ENCODE results near the gene MTRF1L. TPM values are rescaled to one million over a fixed set of nuclear protein-coding genes. Genes with fewer than 3 reads are reported as not detected.
A peak's percentile ranks its signal among the peaks of the same experiment; 100 is the strongest.
"Not testable (repeated sequence)": the region's sequence is repeated elsewhere in the genome, so short reads cannot be mapped to it uniquely, and the experiment has no call there.

MTRF1L gene
- total RNA-seq, 4 donors from 2014 or later = 17.8 to 24.9 (median 22.5) TPM

DNA sequence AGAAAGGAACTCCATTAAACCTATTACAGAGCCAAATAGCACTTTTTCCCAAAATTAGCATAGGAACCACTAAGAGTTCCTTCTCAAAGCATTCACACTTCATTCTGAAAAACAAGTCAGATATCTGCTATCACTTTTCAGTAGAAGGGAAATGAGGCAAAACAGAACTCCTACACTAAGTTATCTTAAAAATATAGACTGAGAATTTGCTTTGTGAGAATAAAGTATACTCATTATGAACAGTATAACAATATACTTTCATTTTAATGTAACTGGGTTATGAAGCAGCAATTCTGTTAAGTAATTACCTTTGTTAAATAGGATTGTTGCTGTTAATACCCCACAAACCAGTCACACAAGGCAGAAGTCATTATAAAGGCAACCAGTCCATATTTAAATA, 8.7 kb downstream of the MTRF1L start:
- Histone ChIP-seq H3K4me3 (no peak overlapping the region), H3K27ac (no peak overlapping the region), H3K4me1 (peaks cover 0 to 8% of the 10 kb centered on the region in 2 donors), H3K27me3 (no peaks in the 10 kb centered on the region), H3K9me3 (no peaks in the 10 kb centered on the region), H3K36me3 (peaks cover 0 to 47% of the 10 kb centered on the region in 2 donors)
- intact Hi-C loops (cut with DNase I; ENCODE audit: low total_unique reads) = no loop called here
- ATAC-seq (no peak), DNase-seq (no peak)
- in situ Hi-C loops (cut with MboI; ENCODE audit: low sequenced_read_pairs in 4 of 4) = loop anchor here in 1 of 4 donors (25.0 kb wide), 2 partner anchors 1557 to 1743 kb away; partner anchors contain the start of gene SCAF8
- TF ChIP-seq POLR2A (IDR thresholded peaks at IDR 0.05) (no peak), CTCF (IDR thresholded peaks at IDR 0.05 in 4 of 5, conservative IDR thresholded peaks at IDR 0.05 in 1 of 5) (no peak)

- in situ Hi-C loops (cut with MboI; ENCODE audit: low sequenced_read_pairs in 4 of 4) (loop anchor here in 1 of 4 donors (25.0 kb wide), 2 partner anchors 1556 to 1744 kb away; partner anchors contain the start of gene SCAF8), intact Hi-C loops (cut with DNase I; ENCODE audit: low total_unique reads) (no loop called here)
- Histone ChIP-seq H3K27me3 (no peaks in the 10 kb centered on the region), H3K4me3 (no peak overlapping the region), H3K4me1 (peaks cover 0 to 8% of the 10 kb centered on the region in 2 donors), H3K27ac (no peak overlapping the region), H3K36me3 (peaks cover 0 to 47% of the 10 kb centered on the region in 2 donors), H3K9me3 (no peaks in the 10 kb centered on the region)
- TF ChIP-seq CTCF (IDR thresholded peaks at IDR 0.05 in 4 of 5, conservative IDR thresholded peaks at IDR 0.05 in 1 of 5) (no peak), POLR2A (IDR thresholded peaks at IDR 0.05) (no peak)
- DNase-seq (no peak), ATAC-seq (no peak)
Observed at GRCh38 chr6:152993431-152993830, 9.1 kb downstream of the MTRF1L start.

DNA sequence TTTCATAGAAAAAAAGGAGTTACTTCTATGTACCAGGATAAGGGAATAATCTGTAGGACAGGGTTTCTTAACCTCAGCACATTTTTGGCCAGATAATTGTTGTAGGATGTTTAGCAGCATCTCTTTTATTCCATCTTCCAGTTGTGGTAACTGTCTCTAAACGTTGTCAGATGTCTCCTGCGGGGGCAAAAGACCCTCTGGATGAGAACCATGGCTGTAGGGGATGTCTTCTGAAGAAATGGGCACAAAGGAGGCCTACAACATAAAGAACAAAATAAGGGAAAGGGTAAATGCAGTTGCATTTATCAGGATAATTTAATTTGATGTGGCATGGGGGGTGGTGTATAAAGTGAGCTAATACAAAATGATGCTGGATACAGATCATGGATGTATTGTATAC, 15.5 kb downstream of the MTRF1L start:
- ATAC-seq = no peak
- Histone ChIP-seq H3K36me3 (peaks cover 0 to 18% of the 10 kb centered on the region in 2 donors), H3K27ac (no peak overlapping the region)

GRCh38 chr6:152985300-152985699, 17.2 kb downstream of the MTRF1L start:
- H3K36me3 ChIP-seq; ATAC-seq; H3K4me3 ChIP-seq; H3K9me3 ChIP-seq; H3K27me3 ChIP-seq; intact Hi-C loops (cut with DNase I; ENCODE audit: low total_unique reads); DNase-seq: not testable (repeated sequence)
- Histone ChIP-seq H3K4me1 (peaks cover 17 to 23% of the 10 kb centered on the region in 2 donors), H3K27ac (peak overlapping the region in 1 of 4 donors; percentile 97)
- in situ Hi-C loops (cut with MboI; ENCODE audit: low sequenced_read_pairs in 4 of 4) = loop anchor here in 1 of 4 donors (25.0 kb wide), 2 partner anchors 1548 to 1752 kb away; partner anchors contain the start of gene SCAF8

More for the DNA sequence above, 15.5 kb downstream of the MTRF1L start:
- Histone ChIP-seq H3K4me1 (peaks cover 17 to 22% of the 10 kb centered on the region in 2 donors), H3K9me3 (no peaks in the 10 kb centered on the region), H3K4me3 (no peak overlapping the region), H3K27me3 (no peaks in the 10 kb centered on the region)
- no peak for DNase-seq
- intact Hi-C loops (cut with DNase I; ENCODE audit: low total_unique reads) = no loop called here
- in situ Hi-C loops (cut with MboI; ENCODE audit: low sequenced_read_pairs in 4 of 4) = loop anchor here in 1 of 4 donors (25.0 kb wide), 2 partner anchors 1550 to 1750 kb away; partner anchors contain the start of gene SCAF8
- TF ChIP-seq CTCF (IDR thresholded peaks at IDR 0.05 in 4 of 5, conservative IDR thresholded peaks at IDR 0.05 in 1 of 5) (no peak), POLR2A (IDR thresholded peaks at IDR 0.05) (no peak)

DNA sequence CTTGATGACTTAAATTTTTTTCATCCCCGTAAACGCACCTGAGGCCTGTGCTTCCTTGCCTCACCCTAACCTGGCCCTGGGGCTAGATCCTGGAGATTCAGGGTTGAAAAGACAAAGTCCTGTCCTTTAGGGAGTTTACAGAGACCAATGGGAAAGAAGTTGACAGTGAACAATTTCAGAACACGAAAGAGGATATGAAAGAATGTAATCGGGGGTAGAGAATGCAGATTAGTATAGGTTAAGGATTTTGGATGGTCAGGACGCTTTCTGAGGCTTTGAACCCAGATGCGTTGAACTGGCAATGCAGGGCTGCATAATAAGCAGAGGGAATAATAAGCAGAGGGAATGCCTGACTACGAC, 18.0 kb downstream of the MTRF1L start:
- in situ Hi-C loops (cut with MboI; ENCODE audit: low sequenced_read_pairs in 4 of 4) = loop anchor here in 1 of 4 donors (25.0 kb wide), 2 partner anchors 1547 to 1753 kb away; partner anchors contain the start of gene SCAF8
- no peak for TF ChIP-seq CTCF (IDR thresholded peaks at IDR 0.05 in 4 of 5, conservative IDR thresholded peaks at IDR 0.05 in 1 of 5)
- TF ChIP-seq POLR2A (IDR thresholded peaks at IDR 0.05) = no peak
- Histone ChIP-seq H3K4me3 (peak overlapping the region; percentile 68 to 80 (median 76)), H3K27me3 (no peaks in the 10 kb centered on the region), H3K4me1 (peaks cover 17 to 23% of the 10 kb centered on the region in 2 donors), H3K36me3 (no peaks in the 10 kb centered on the region), H3K27ac (peak overlapping the region; percentile 87 to 97 (median 93)), H3K9me3 (no peaks in the 10 kb centered on the region)
- intact Hi-C loops (cut with DNase I; ENCODE audit: low total_unique reads) = loop anchor here (5.0 kb wide), 1 partner anchor 1592 kb away; the partner anchor contains the start of gene ZBTB2
- DNase-seq (no peak), ATAC-seq (no peak)
